K562 (cell line): ENCODE results near the gene POC1B. TPM values are rescaled to one million over a fixed set of nuclear protein-coding genes. Genes with fewer than 3 reads are reported as not detected.

Source experiments
- FOS ChIP-seq: IDR thresholded peaks from 3 replicates; pipeline ENCODE4 v1.6.1; 2011; ENCODE audit not compliant: insufficient read length; ENCODE audit errors: extremely low read depth
- HSF4 ChIP-seq: fragments of 250-450 bp; sonication (Bioruptor Pico); IDR thresholded peaks from 2 replicates; pipeline ENCODE4 v2.1.2; 2022; ENCODE audit warnings: mild to moderate bottlenecking, moderate library complexity, borderline replicate concordance
- KDM5B ChIP-seq: fragments of 200-600 bp; sonication (generic); IDR thresholded peaks from 2 replicates; pipeline ENCODE4 v1.6.1; 2012; ENCODE audit warnings: low read depth, mild to moderate bottlenecking, moderate library complexity, low read length, control low read depth, inconsistent platforms; ENCODE audit not compliant: insufficient replicate concordance
- PRPF4 ChIP-seq: fragments of 200-400 bp; formaldehyde crosslinking; IDR thresholded peaks from one replicate; pipeline ENCODE4 v1.6.1; 2017; ENCODE audit warnings: low read length, low read depth, mild to moderate bottlenecking; ENCODE audit not compliant: insufficient read depth, poor library complexity, severe bottlenecking
- RAD21 ChIP-seq, 2 experiments: fragments of 250-450 bp in 1 of 2; fragments of 450-650 bp in 1 of 2; sonication (Bioruptor Pico) in 1 of 2; formaldehyde crosslinking in 1 of 2; IDR thresholded peaks in 1 of 2; conservative IDR thresholded peaks in 1 of 2; 2 replicates each; pipeline versions ENCODE4 v1.4.0 to v1.8.0; 2020 to 2022; ENCODE audit warnings: mild to moderate bottlenecking in 2 of 2, moderate library complexity in 1 of 2
- ZBTB5 ChIP-seq: fragments of 450-650 bp; IDR thresholded peaks from 2 replicates; pipeline ENCODE4 v1.6.1; 2017; ENCODE audit warnings: antibody characterized with exemption
- ZNF121 ChIP-seq: sonication (generic); formaldehyde crosslinking; conservative IDR thresholded peaks from 2 replicates; pipeline ENCODE4 v1.8.0; 2022; ENCODE audit warnings: missing genetic modification reagents
- ZNF165 ChIP-seq: fragments of 250-450 bp; sonication (Bioruptor Pico); IDR thresholded peaks from 2 replicates; pipeline ENCODE4 v1.4.0; 2020; ENCODE audit warnings: borderline replicate concordance
- polyA plus RNA-seq, 8 experiments: library from polyadenylated mRNA; depleted of rRNA in 4 of 8; stranded (reverse) in 5 of 8; unstranded in 3 of 8; fragments of >200 nt; fragmentation: Nextera tagmentation in 2 of 8; fragmentation: Illumina TruSeq in 1 of 8; extraction: Ambion mirVana in 2 of 8; extraction: Trizol in 1 of 8; gene quantifications; 2 replicates each; pipeline versions ENCODE4 v1.2.1 to v1.2.3, GENCODE V29; 2011 to 2014; ENCODE audit warnings: inconsistent platforms in 1 of 8, missing spikeins in 1 of 8
- total RNA-seq, 7 experiments: library from RNA; depleted of rRNA in 6 of 7; stranded (reverse); fragments of >200 nt in 6 of 7; fragmentation: Illumina TruSeq in 2 of 7; extraction: Trizol in 2 of 7; gene quantifications; 2 replicates each; pipeline versions ENCODE4 v1.2.1 to v1.2.3, GENCODE V29; 2011 to 2021; ENCODE audit warnings: low replicate concordance in 1 of 7
- TF ChIP-seq, protein P1 (sequence below): sonication (generic); formaldehyde crosslinking; IDR thresholded peaks from 2 replicates; pipeline ENCODE4 v1.8.0; 2022; ENCODE audit warnings: mild to moderate bottlenecking, missing genetic modification reagents
- TF ChIP-seq, protein P2 (sequence below), 2 experiments: fragments of 450-650 bp; IDR thresholded peaks; 2 replicates each; pipeline ENCODE4 v1.6.1; 2016

POC1B gene
- total and polyA plus RNA-seq, 9 of the 15 experiments (the other 6 are each of a cell fraction or from before 2014, with no cell fraction given) = 4.5 to 16.1 (median 10.4) TPM

DNA sequence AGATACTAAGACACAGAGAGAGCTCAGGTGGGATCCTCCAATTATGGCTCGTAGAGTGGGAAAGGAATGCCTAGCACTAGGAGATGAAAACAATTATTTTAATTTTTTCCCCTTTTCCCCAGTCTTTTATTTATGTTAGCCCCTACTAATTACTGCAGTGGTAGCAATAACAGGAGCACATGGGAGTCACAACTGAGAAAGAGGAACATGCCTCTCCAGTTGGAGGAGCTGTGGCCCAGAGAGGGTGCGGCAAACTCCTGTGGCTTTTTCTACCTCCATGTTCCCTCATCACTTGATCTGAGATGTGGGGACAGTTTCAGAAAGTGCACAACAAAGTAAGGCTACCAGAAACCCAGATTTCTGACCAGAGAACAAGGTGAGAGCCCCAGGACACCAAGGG is 25.9 kb upstream of the POC1B start (continued):
- no peak for TF ChIP-seq ZBTB5
- TF ChIP-seq, protein P1, sequence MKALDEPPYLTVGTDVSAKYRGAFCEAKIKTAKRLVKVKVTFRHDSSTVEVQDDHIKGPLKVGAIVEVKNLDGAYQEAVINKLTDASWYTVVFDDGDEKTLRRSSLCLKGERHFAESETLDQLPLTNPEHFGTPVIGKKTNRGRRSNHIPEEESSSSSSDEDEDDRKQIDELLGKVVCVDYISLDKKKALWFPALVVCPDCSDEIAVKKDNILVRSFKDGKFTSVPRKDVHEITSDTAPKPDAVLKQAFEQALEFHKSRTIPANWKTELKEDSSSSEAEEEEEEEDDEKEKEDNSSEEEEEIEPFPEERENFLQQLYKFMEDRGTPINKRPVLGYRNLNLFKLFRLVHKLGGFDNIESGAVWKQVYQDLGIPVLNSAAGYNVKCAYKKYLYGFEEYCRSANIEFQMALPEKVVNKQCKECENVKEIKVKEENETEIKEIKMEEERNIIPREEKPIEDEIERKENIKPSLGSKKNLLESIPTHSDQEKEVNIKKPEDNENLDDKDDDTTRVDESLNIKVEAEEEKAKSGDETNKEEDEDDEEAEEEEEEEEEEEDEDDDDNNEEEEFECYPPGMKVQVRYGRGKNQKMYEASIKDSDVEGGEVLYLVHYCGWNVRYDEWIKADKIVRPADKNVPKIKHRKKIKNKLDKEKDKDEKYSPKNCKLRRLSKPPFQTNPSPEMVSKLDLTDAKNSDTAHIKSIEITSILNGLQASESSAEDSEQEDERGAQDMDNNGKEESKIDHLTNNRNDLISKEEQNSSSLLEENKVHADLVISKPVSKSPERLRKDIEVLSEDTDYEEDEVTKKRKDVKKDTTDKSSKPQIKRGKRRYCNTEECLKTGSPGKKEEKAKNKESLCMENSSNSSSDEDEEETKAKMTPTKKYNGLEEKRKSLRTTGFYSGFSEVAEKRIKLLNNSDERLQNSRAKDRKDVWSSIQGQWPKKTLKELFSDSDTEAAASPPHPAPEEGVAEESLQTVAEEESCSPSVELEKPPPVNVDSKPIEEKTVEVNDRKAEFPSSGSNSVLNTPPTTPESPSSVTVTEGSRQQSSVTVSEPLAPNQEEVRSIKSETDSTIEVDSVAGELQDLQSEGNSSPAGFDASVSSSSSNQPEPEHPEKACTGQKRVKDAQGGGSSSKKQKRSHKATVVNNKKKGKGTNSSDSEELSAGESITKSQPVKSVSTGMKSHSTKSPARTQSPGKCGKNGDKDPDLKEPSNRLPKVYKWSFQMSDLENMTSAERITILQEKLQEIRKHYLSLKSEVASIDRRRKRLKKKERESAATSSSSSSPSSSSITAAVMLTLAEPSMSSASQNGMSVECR (CRISPR knock-in tag) = no peak
- TF ChIP-seq ZNF165 = no peak
- TF ChIP-seq ZNF121 (CRISPR knock-in tag) = no peak
- no peak for TF ChIP-seq PRPF4
- TF ChIP-seq FOS = no peak
- TF ChIP-seq RAD21 (CRISPR knock-in tag; conservative IDR thresholded peaks at IDR 0.05 in 1 of 2, IDR thresholded peaks at IDR 0.05 in 1 of 2) = peak in 1 of 2 experiments; percentile 46; a peak in 2 of 4 replicates
- no peak for TF ChIP-seq KDM5B
- TF ChIP-seq HSF4 = no peak
- TF ChIP-seq, protein P2, sequence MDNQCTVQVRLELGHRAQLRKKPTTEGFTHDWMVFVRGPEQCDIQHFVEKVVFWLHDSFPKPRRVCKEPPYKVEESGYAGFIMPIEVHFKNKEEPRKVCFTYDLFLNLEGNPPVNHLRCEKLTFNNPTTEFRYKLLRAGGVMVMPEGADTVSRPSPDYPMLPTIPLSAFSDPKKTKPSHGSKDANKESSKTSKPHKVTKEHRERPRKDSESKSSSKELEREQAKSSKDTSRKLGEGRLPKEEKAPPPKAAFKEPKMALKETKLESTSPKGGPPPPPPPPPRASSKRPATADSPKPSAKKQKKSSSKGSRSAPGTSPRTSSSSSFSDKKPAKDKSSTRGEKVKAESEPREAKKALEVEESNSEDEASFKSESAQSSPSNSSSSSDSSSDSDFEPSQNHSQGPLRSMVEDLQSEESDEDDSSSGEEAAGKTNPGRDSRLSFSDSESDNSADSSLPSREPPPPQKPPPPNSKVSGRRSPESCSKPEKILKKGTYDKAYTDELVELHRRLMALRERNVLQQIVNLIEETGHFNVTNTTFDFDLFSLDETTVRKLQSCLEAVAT (IDR thresholded peaks at IDR 0.05) = no peak
